Right ventricle myocardium inferior (tissue), 1 donor: ENCODE measurements around the gene SLC2A6. TPM values are rescaled to one million over a fixed set of nuclear protein-coding genes. Genes with fewer than 3 reads are reported as not detected.
A peak's percentile ranks its signal among the peaks of the same experiment; 100 is the strongest.

Experiments used
- ATAC-seq: fragments of 200-7000 bp; cut with Tn5 transposase; one replicate; pipeline ENCODE4 v1.9.1; 2020; ENCODE audit warnings: mild to moderate bottlenecking, moderate library complexity
- DNase-seq: peaks from one replicate; pipeline ENCODE4 v3.0.0; 2021; ENCODE audit errors: missing footprints
- intact Hi-C: fragments of 100-400 bp; cut with DNase I; formaldehyde crosslinking; loops from one replicate; pipeline ENCODE4 v1.11.0; 2022
- total RNA-seq: library from RNA; stranded (reverse); fragmentation: NEBNext Ultra II Directional; extraction: Animal tissue kit (Norgen Biotek cat#: 25700); gene quantifications from one replicate; pipeline ENCODE4 v1.2.1, GENCODE V29; 2021
- donor health status: DM: no; HTN: yes; CAD: no; lungs with severe emphysema.

The SLC2A6 gene
- total RNA-seq, 1 donor from 2014 or later = 2.7 TPM

GRCh38 chr9:133516961-133517350 lies 38.1 kb upstream of the SLC2A6 start:
- intact Hi-C loops = no loop called here
- DNase-seq = peak; percentile 3
- no peak for ATAC-seq

- ATAC-seq = no peak
- DNase-seq = peak; percentile 27
- intact Hi-C loops = no loop called here
These were observed 37.5 kb upstream of the SLC2A6 start for GRCh38 chr9:133516256-133516960.

- no peak for ATAC-seq
- peak; percentile 30 for DNase-seq
- intact Hi-C loops = no loop called here
These were observed 36.8 kb upstream of the SLC2A6 start for GRCh38 chr9:133515615-133516255.

- DNase-seq (peak; percentile 44), ATAC-seq (no peak)
- intact Hi-C loops = no loop called here
These were observed 36.3 kb upstream of the SLC2A6 start for GRCh38 chr9:133515240-133515610.

- ATAC-seq = peak; percentile 87
- intact Hi-C loops = no loop called here
- peak; percentile 87 for DNase-seq
These were observed 35.8 kb upstream of the SLC2A6 start for GRCh38 chr9:133514460-133515239.

GRCh38 chr9:133513214-133514100 lies 34.6 kb upstream of the SLC2A6 start:
- ATAC-seq (peak; percentile 44), DNase-seq (no peak)
- intact Hi-C loops = no loop called here

- no peak for DNase-seq
- no peak for ATAC-seq
- intact Hi-C loops = no loop called here
These were observed 33.6 kb upstream of the SLC2A6 start for GRCh38 chr9:133512253-133513213.

GRCh38 chr9:133511607-133512006 lies 32.7 kb upstream of the SLC2A6 start:
- no peak for ATAC-seq
- DNase-seq = no peak
- intact Hi-C loops = no loop called here

GRCh38 chr9:133510926-133511505 lies 32.1 kb upstream of the SLC2A6 start:
- intact Hi-C loops = no loop called here
- no peak for DNase-seq
- no peak for ATAC-seq

- intact Hi-C loops = no loop called here
- no peak for DNase-seq
These were observed 30.5 kb upstream of the SLC2A6 start for GRCh38 chr9:133509179-133510083.

GRCh38 chr9:133508046-133508445 lies 29.1 kb upstream of the SLC2A6 start:
- intact Hi-C loops = no loop called here
- no peak for DNase-seq
- ATAC-seq = no peak

More at GRCh38 chr9:133509179-133510083, 30.5 kb upstream of the SLC2A6 start:
- ATAC-seq = no peak

- intact Hi-C loops = no loop called here
- DNase-seq = no peak
- ATAC-seq = no peak
These were observed 28.5 kb upstream of the SLC2A6 start for GRCh38 chr9:133507246-133507965.

- DNase-seq = peak; percentile 86
- peak; percentile 65 for ATAC-seq
- intact Hi-C loops = no loop called here
These were observed 27.7 kb upstream of the SLC2A6 start for GRCh38 chr9:133506653-133507038.

GRCh38 chr9:133505901-133506652 lies 27.2 kb upstream of the SLC2A6 start:
- ATAC-seq (peak; percentile 88), DNase-seq (peak; percentile 92)
- intact Hi-C loops = no loop called here

GRCh38 chr9:133505186-133505830 lies 26.4 kb upstream of the SLC2A6 start:
- ATAC-seq (peak; percentile 22), DNase-seq (peak; percentile 66)
- intact Hi-C loops = no loop called here
